Measurements from ENCODE around the gene ZIC4.

The ZIC4 gene

DNA sequence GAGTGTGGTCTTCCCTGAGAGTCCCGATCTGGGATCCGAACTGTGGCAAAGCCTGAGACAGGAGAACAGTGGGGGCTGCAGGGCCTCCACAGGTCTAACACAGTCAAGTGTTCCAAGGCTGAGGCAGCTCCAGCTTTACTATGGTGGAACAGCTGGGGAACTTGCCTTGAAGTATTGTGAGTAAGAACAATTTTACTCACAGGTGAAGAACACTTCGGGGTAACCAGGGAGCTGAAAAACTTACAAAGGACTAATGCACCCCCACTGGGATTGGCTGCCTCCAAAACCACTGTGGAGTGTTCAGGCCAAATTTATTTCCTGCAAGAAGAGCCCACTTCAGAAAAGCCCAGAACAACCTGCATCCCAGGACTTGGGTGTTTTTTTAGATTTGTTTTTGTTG is 25.4 kb downstream of the ZIC4 start:
- Histone ChIP-seq H3K4me3 (ENCODE audit: low read depth, low read length) (no peak overlapping the region), H3K4me1 (no peaks in the 10 kb centered on the region), H3K9me3 (no peaks in the 10 kb centered on the region; the same call in 1 of the 2 replicates), H3K36me3 (no peaks in the 10 kb centered on the region), H3K27me3 (peaks cover 79% of the 10 kb centered on the region)
- DNase-seq = no peak
- TF ChIP-seq CTCF (IDR thresholded peaks at IDR 0.05; ENCODE audit: low read depth, low read length) = no peak

DNA sequence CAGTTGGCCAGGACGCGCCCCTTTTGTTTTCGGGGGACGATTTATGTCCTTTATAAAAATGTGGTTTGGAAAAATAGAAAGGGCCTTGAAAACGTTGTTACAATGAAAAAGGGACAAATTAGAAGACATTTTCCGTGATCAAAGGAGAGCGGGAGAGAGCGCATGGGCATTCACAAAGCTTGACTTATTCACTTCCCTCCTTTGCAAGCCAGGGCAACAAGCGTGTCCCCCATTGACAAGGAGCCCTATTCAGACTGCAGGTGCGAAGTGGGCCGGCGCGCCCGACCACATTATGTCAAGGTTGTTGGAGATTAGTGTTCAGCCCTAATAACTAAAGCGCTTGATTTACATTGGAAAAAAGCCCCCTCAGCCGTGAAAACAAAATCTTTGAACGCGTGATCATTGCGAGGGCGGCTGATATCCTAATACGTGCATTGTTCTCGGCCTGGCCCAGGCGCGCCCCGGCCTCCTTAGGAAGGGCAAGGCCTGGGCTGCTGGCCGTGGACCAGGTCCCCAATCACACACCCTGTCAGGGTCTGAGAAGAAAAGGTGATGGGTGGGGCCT is 25.9 kb downstream of the ZIC4 start:
- Histone ChIP-seq H3K27me3 (peaks cover 79% of the 10 kb centered on the region), H3K36me3 (no peaks in the 10 kb centered on the region), H3K4me1 (no peaks in the 10 kb centered on the region), H3K4me3 (ENCODE audit: low read depth, low read length) (no peak overlapping the region), H3K9me3 (no peaks in the 10 kb centered on the region; the same call in 1 of the 2 replicates)
- TF ChIP-seq CTCF (IDR thresholded peaks at IDR 0.05; ENCODE audit: low read depth, low read length) = no peak
- DNase-seq = no peak

DNA sequence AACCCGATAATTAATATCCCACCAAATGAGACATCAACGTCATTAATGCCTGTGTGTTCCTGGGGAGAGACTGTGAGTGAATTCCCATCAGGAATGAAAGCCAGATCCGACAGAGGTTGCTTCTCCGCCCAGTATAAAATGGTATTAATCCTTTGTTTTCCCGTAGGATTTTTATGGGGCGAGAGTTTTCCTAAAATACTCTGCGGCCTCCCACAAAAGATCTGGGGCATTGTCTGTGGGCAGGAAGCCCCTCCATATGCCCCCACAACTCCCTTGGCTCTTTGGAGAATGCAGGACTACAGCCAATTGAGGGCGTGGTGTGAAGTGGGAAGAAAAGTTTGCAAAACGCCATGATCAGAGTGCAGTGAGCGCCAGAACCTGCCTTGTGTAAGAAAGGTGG is 26.7 kb downstream of the ZIC4 start:
- no peaks in the 10 kb centered on the region for H3K36me3 ChIP-seq
- no peaks in the 10 kb centered on the region for H3K4me1 ChIP-seq
- no peak for TF ChIP-seq CTCF (IDR thresholded peaks at IDR 0.05; ENCODE audit: low read depth, low read length)
- H3K27me3 ChIP-seq = peaks cover 72% of the 10 kb centered on the region
- H3K9me3 ChIP-seq = no peaks in the 10 kb centered on the region; the same call in 1 of the 2 replicates
- no peak overlapping the region for H3K4me3 ChIP-seq (ENCODE audit: low read depth, low read length)
- DNase-seq = no peak

DNA sequence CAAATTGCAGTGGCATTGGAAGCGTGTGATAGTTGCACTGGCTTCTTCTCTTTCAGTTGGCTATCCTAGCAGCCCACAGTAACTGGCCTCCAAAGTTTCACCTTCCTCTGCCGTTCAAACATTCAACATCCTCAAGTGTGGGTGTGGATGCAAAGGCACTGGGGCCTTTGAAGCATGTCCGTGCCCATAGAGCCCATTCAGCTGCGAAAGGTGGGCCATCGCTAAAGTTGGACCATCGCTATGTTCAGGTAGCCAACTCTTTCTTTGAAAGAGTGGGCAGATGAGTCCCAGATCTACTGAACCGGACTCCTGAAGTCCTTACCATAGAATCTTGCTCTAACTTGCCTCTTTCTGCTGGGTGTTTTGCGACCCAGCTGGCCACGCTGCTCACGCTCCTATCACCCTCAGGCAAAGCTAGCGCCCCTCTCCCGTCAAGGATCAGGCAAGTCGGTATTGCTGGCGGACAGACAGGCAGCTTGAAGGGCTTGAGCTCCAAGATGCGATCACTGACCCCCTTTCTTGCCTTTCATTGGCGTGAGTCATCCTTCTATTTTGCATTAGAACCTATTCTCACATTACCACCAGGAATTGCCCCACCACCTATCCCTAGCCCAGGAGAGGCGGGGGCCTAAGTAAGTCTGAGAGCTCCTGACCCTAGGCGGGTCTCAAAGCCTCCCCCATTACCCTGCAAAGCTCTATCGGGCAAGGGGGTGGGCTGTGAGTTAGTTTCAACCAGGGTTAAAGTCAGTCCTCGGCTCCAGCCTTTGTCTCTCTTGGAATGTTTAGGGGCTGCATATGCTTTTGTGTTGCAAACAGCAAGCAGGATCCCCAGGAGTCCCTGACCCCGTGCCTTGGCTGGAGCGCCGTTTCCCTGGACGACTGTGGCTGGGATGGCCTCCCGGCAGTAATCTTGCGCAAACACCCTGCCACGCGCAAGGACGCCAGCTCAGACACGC is 28.7 kb downstream of the ZIC4 start:
- no peak for DNase-seq
- H3K4me1 ChIP-seq = no peaks in the 10 kb centered on the region
- no peak for TF ChIP-seq CTCF (IDR thresholded peaks at IDR 0.05; ENCODE audit: low read depth, low read length)
- no peaks in the 10 kb centered on the region for H3K36me3 ChIP-seq
- no peaks in the 10 kb centered on the region; the same call in 1 of the 2 replicates for H3K9me3 ChIP-seq
- H3K4me3 ChIP-seq (ENCODE audit: low read depth, low read length) = no peak overlapping the region
- peaks cover 85% of the 10 kb centered on the region for H3K27me3 ChIP-seq

GRCh38 chr3:147373301-147373700 is 33.0 kb downstream of the ZIC4 start:
- TF ChIP-seq CTCF (IDR thresholded peaks at IDR 0.05; ENCODE audit: low read depth, low read length) = no peak
- H3K36me3 ChIP-seq = no peaks in the 10 kb centered on the region
- DNase-seq = no peak
- H3K4me3 ChIP-seq (ENCODE audit: low read depth, low read length) = no peak overlapping the region
- no peaks in the 10 kb centered on the region for H3K9me3 ChIP-seq
- peaks cover 83% of the 10 kb centered on the region for H3K27me3 ChIP-seq
- no peaks in the 10 kb centered on the region for H3K4me1 ChIP-seq

GRCh38 chr3:147372525-147373027 is 33.8 kb downstream of the ZIC4 start:
- no peak for DNase-seq
- peaks cover 83% of the 10 kb centered on the region for H3K27me3 ChIP-seq
- no peaks in the 10 kb centered on the region for H3K36me3 ChIP-seq
- no peaks in the 10 kb centered on the region for H3K4me1 ChIP-seq
- H3K4me3 ChIP-seq (ENCODE audit: low read depth, low read length) = no peak overlapping the region
- no peaks in the 10 kb centered on the region for H3K9me3 ChIP-seq
- TF ChIP-seq CTCF (IDR thresholded peaks at IDR 0.05; ENCODE audit: low read depth, low read length) = no peak

Data from BE2C (cell line).